22Rv1 (cell line): ENCODE results near the gene FHL2.

Source experiments
- CTCF ChIP-seq: fragments of 450-650 bp; IDR thresholded peaks from 2 replicates; pipeline ENCODE4 v1.5.1; 2017; ENCODE audit warnings: mild to moderate bottlenecking
- ZFX ChIP-seq: fragments of 450-650 bp; IDR thresholded peaks from 2 replicates; pipeline ENCODE4 v1.6.1; 2017; ENCODE audit warnings: antibody characterized with exemption, borderline replicate concordance

GRCh38 chr2:105376010-105376409, 22.8 kb downstream of the FHL2 start:
- TF ChIP-seq CTCF (no peak), ZFX (no peak)
